Measurements from ENCODE around the gene OR6C76.
"Not testable (repeated sequence)": the region's sequence is repeated elsewhere in the genome, so short reads cannot be mapped to it uniquely, and the experiment has no call there.

The OR6C76 gene

DNA sequence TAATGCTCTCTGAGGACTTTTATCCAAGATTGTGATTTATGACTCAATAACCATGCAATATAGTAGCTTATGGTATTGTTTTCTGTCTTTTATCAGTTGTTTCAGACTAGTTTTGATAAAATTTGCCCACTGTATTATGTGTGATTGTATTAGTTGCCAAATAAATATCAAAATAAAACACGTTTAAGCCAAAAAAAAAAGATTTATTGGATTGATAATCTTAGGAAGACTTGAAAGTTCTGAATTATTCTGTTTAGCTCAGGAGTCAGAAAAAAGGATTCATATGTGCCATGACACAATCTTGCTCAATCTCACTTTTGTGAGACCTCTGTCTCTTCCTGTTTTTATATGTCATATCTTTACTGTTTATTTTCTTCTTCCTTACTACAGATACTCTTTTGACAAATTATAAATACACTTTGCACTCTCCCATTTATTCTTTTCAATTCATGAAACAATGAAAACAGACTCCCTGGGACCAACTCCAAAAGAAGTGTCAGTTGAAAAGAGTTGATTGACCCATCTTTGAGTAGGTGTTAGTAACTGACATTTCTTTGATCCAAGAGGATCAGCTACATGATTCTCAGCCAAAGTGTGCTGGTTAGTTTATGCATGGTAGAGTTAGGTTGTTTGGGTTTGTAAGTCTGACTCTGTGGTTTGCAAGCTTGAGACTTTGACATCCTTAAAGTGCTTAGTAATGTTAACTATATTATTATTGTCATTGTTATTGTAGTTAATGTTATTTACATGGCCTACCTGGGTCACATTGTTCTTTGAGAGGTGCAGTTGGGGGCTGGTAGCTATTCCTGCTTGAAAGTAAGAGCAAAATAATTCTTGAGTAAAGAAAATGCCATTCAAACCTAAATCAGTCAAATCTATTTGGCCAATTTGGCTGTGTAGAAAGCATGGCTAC lies 2.5 kb downstream of the OR6C76 start:
- peaks cover 7% of the 10 kb centered on the region for H3K27me3 Mint-ChIP-seq
- intact Hi-C loops (cut with micrococcal nuclease): no loop called here
- H3K9me3 Mint-ChIP-seq: peaks cover 8% of the 10 kb centered on the region
- H3K36me3 Mint-ChIP-seq (ENCODE audit: low read depth): no peaks in the 10 kb centered on the region
- peaks cover 6% of the 10 kb centered on the region for H3K4me1 Mint-ChIP-seq (ENCODE audit: low read depth)
- no peak overlapping the region for H3K27ac Mint-ChIP-seq
- H3K4me3 Mint-ChIP-seq: no peak overlapping the region

DNA sequence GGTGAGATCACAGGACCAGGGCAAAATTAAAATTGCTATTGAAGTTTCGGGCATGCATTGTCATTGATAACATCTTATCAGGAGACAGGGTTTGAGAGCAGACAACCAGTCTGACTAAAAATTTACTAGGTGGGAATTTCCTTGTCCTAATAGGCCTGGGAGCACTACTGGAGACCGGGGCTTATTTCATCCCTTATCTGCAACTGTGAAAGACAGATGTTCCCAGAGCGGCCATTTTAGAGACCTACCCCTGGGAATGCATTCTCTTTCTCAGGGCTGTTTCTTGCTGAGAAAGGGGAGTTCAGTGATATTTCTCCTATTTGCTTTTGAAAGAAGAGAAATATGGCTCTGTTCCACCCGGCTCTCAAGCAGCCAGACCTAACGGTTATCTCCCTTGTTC lies 15.2 kb downstream of the OR6C76 start:
- H3K4me1 Mint-ChIP-seq (ENCODE audit: low read depth); intact Hi-C loops (cut with micrococcal nuclease); H3K27me3 Mint-ChIP-seq; H3K36me3 Mint-ChIP-seq (ENCODE audit: low read depth); H3K27ac Mint-ChIP-seq; H3K4me3 Mint-ChIP-seq: not testable (repeated sequence)
- peaks cover 30% of the 10 kb centered on the region for H3K9me3 Mint-ChIP-seq

DNA sequence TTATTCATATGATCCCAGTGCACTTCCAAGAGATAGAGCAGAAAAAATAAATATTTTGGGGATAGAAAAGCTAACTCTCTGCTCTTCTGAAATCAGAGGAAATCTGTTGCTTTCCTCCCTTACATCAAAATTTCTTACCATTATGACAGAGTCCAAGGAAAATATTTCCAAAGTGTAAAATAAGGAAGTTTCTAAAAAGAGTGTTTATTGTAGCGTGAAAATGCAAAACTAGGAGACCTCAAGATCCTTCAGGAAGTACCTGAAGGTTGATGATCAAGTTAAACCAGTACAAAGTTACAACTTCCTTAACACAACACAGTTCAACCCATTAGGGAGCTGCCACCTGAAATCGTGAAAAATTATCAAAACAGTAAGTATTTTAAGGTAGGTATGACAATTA lies 17.7 kb downstream of the OR6C76 start, which contains the start of gene OR6C2:
OR6C2 (plus strand) TSS at position 301 of the 400 bp plus-strand sequence. CDS start 8,138 bp downstream, outside the sequence.
- intact Hi-C loops (cut with micrococcal nuclease): no loop called here
- peaks cover 9% of the 10 kb centered on the region for H3K4me1 Mint-ChIP-seq (ENCODE audit: low read depth)
- H3K27ac Mint-ChIP-seq: no peak within 1 kb of the TSS
- H3K4me3 Mint-ChIP-seq: no peak within 1 kb of the TSS
- no peaks in the 10 kb centered on the region for H3K36me3 Mint-ChIP-seq (ENCODE audit: low read depth)
- peaks cover 30% of the 10 kb centered on the region for H3K9me3 Mint-ChIP-seq
- H3K27me3 Mint-ChIP-seq: peaks cover 1% of the 10 kb centered on the region

DNA sequence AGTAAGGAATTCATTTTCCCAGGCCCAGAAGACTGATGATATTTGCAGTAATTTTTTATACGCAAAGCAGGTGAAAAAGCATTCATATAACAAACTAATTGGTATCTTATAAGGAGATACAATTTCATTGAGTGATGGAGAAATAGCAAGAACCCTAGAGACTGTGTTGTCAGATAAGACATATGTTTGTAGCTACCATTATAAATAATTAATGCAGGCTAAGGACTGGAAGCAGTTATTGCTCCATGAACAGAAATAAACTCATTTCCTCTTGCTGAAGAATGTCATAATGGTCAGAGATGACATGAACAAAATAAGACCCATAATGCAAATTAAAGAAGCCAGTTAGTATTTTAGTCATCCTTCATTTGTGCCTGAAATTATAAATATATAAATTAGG lies 19.3 kb downstream of the OR6C76 start:
- H3K4me3 Mint-ChIP-seq: no peak overlapping the region
- peaks cover 1% of the 10 kb centered on the region for H3K27me3 Mint-ChIP-seq
- H3K4me1 Mint-ChIP-seq (ENCODE audit: low read depth): peaks cover 9% of the 10 kb centered on the region
- H3K27ac Mint-ChIP-seq: no peak overlapping the region
- H3K36me3 Mint-ChIP-seq (ENCODE audit: low read depth): no peaks in the 10 kb centered on the region
- intact Hi-C loops (cut with micrococcal nuclease): no loop called here
- H3K9me3 Mint-ChIP-seq: peaks cover 17% of the 10 kb centered on the region

DNA sequence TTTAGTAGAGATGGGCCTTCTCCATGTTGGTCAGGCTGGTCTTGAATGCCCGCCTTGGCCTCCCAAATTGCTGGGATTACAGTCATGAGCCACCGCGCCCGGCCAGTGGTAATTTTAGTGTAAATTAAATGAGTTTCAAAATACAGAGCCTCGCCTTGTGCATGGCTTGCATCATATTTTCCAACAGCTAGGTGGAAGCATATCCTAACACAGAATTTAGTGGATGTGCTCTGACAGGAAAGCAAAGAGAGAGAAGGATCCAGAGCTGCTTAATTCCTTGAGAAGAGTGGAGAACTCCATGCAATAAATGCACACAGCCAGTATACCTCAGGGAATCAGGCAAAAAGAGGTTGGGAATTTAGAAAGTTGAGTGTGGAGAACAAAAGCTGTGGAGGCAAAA lies 20.3 kb downstream of the OR6C76 start:
- Mint-ChIP-seq H3K4me1 (ENCODE audit: low read depth) (peaks cover 9% of the 10 kb centered on the region), H3K9me3 (peaks cover 7% of the 10 kb centered on the region), H3K27me3 (peaks cover 1% of the 10 kb centered on the region), H3K4me3 (no peak overlapping the region), H3K36me3 (ENCODE audit: low read depth) (no peaks in the 10 kb centered on the region), H3K27ac (no peak overlapping the region)
- intact Hi-C loops (cut with micrococcal nuclease): no loop called here

DNA sequence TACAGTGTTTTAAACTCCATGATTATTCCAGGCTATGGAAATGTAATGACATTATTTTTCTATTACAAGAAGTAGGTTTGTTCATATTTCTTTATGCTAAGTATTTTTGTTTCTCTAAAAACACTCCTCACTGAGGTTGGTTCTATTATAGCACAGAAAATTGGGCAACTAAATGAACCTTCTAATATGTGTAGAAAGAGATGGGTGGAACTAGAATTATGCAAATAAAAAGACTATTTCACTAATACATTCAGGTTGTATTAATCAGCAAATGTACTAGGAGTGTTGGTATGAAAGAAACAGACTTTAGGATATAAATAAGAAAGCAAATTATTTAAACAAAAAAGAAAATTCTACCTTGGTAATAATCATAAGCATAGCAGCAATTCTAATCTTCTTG lies 22.8 kb downstream of the OR6C76 start:
- intact Hi-C loops (cut with micrococcal nuclease): no loop called here
- Mint-ChIP-seq H3K27ac (no peak overlapping the region), H3K4me1 (ENCODE audit: low read depth) (peaks cover 9% of the 10 kb centered on the region), H3K36me3 (ENCODE audit: low read depth) (no peaks in the 10 kb centered on the region), H3K4me3 (no peak overlapping the region), H3K9me3 (no peaks in the 10 kb centered on the region), H3K27me3 (peaks cover 2% of the 10 kb centered on the region)

DNA sequence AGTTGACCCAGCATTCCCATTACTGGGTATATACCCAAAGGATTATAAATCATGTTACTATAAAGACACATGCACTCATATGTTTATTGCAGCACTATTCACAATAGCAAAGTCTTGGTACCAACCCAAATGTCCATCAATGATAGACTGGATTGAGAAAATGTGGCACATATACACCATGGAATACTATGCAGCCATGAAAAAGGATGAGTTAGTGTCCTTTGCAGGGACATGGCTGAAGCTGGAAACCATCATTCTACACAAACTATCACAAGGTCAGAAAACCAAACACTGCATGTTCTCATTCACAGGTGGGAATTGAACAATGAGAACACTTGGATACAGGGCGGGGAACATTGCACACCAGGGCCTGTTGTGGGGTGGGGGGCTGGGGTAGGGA lies 38.9 kb downstream of the OR6C76 start:
- H3K36me3 Mint-ChIP-seq (ENCODE audit: low read depth); H3K27ac Mint-ChIP-seq; intact Hi-C loops (cut with micrococcal nuclease); H3K9me3 Mint-ChIP-seq; H3K4me3 Mint-ChIP-seq: not testable (repeated sequence)
- H3K4me1 Mint-ChIP-seq (ENCODE audit: low read depth): peaks cover 20% of the 10 kb centered on the region
- H3K27me3 Mint-ChIP-seq: peaks cover 37% of the 10 kb centered on the region

DNA sequence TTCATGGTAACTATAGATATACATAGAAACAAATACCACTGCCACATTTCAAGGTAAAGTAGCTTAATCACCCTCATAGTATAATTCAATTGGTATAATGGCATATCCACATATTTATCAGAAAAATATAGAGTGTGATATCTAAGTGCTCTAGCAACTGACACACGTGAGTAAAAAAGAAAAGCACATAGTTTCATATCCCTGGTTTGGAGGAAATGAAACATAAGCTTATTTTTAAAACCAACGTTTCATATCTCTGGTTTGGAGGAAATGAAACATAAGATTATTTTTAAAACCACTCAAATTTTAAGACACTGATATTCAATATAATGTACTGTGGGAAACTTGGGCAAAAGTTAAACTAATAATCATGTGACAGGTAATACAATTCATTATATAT lies 41.8 kb downstream of the OR6C76 start:
- peaks cover 25% of the 10 kb centered on the region for H3K4me1 Mint-ChIP-seq (ENCODE audit: low read depth)

DNA sequence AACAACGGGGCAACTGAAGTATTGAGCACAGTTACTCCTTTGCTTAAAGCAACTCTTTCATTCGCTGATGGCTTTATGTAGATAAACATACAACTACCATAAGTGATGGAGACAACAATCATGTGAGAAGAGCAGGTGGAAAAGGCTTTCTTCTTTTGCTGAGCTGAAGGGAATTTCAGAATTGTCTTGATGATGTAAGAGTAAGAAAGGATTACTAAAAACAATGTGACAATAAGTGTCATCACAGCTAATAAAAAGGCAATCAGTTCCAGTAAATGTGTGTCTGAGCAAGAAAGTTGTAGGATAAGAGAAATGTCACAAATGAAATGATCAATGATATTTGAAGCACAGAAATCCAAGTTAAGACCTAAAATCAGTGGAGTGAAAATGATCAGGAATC lies 43.2 kb downstream of the OR6C76 start:
- no peak overlapping the region for H3K27ac Mint-ChIP-seq
- peaks cover 15% of the 10 kb centered on the region for H3K27me3 Mint-ChIP-seq
- H3K4me1 Mint-ChIP-seq (ENCODE audit: low read depth): peaks cover 25% of the 10 kb centered on the region
- no peaks in the 10 kb centered on the region for H3K9me3 Mint-ChIP-seq
- no peak overlapping the region for H3K4me3 Mint-ChIP-seq
- intact Hi-C loops (cut with micrococcal nuclease): no loop called here
- no peaks in the 10 kb centered on the region for H3K36me3 Mint-ChIP-seq (ENCODE audit: low read depth)

More for the DNA sequence above, 41.8 kb downstream of the OR6C76 start:
- Mint-ChIP-seq H3K27me3 (peaks cover 22% of the 10 kb centered on the region), H3K36me3 (ENCODE audit: low read depth) (no peaks in the 10 kb centered on the region), H3K4me3 (no peak overlapping the region), H3K27ac (no peak overlapping the region), H3K9me3 (no peaks in the 10 kb centered on the region)
- intact Hi-C loops (cut with micrococcal nuclease): no loop called here

DNA sequence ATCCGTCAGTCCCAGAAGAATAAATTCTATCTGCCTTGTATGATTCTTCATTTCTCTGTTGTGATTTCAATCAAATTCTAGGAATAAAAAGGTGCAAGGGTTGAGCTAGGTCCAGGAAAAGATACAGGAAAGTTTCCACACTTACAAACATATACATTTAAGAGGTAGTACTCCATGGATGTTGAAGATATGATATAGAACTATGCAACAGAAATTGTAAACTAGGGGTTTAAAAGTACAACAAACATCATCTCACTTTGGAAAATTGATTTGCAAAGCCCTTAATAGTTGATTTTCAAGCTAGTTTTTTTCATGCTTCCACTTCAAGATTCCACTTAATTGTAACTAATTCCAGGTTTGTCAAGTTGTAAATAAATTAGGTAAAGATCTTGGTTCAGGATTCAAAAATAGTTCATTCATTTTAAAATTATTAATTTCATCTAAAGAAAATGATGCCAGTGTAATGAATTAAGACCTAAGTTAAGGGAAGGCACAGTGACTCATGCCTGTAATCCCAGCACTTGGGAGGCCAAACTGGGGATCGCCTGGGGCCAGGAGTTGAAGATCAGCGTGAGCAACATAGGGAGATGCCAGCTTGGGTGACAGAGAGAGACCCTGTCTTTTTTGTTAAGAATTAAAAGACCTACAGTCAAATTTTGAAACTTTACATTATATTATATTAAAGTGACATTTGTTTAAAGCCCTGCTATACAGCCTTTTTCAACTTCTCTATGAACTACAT lies 44.2 kb downstream of the OR6C76 start, which contains the start of gene OR6C70:
OR6C70 (minus strand) TSS at position 51 of the 742 bp plus-strand sequence; CDS start at position 51, 0 bp downstream.
- Mint-ChIP-seq H3K9me3 (no peaks in the 10 kb centered on the region), H3K27ac (no peak within 1 kb of the TSS), H3K4me3 (no peak within 1 kb of the TSS), H3K27me3 (peaks cover 15% of the 10 kb centered on the region), H3K4me1 (ENCODE audit: low read depth) (peaks cover 25% of the 10 kb centered on the region), H3K36me3 (ENCODE audit: low read depth) (no peaks in the 10 kb centered on the region)
- intact Hi-C loops (cut with micrococcal nuclease): no loop called here

DNA sequence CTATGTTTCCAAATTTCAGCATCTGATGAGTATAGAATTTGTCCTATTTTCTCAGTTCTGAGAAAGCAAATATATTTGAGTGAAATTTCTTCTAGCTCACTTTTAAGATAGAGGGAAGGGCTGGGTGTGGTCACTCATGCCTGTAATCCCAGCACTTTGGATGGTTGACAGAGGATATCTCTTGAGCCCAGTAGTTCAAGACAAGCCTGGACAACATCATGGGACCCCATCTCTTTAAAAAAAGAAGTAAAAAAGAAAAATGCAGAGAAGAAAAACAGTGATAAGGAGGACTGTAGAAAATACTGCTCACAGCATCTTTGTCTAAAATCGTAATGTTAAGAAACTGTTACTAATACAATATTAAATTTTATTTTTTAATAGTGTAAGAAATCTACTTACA lies 46.2 kb downstream of the OR6C76 start:
- intact Hi-C loops (cut with micrococcal nuclease): no loop called here

More for the DNA sequence above, 46.2 kb downstream of the OR6C76 start:
- Mint-ChIP-seq H3K4me3 (no peak overlapping the region), H3K36me3 (ENCODE audit: low read depth) (no peaks in the 10 kb centered on the region), H3K27ac (no peak overlapping the region), H3K9me3 (no peaks in the 10 kb centered on the region), H3K4me1 (ENCODE audit: low read depth) (peaks cover 17% of the 10 kb centered on the region), H3K27me3 (peaks cover 18% of the 10 kb centered on the region)

All from dendritic cell treated with granulocyte-macrophage colony-stimulating factor and Interleukin-4, amounts not matched to agents 40 ng/mL and 50 ng/mL, for 4 days (primary cell).